Mucosa of gallbladder (tissue), 1 donor: ENCODE results near the gene HK2. TPM values are rescaled to one million over a fixed set of nuclear protein-coding genes. Genes with fewer than 3 reads are reported as not detected.

ENCODE experiments used
- DNase-seq: peaks from one replicate; pipeline ENCODE4 v3.0.0-alpha.2; 2020; ENCODE audit warnings: low spot score
- total RNA-seq: library from RNA; stranded (reverse); gene quantifications from one replicate; pipeline ENCODE4 v1.2.1, GENCODE V29; 2021
- donor health status: DM: no; HTN: no; CAD: no.

HK2 gene
- total RNA-seq, 1 donor from 2014 or later: 23.7 TPM

DNA sequence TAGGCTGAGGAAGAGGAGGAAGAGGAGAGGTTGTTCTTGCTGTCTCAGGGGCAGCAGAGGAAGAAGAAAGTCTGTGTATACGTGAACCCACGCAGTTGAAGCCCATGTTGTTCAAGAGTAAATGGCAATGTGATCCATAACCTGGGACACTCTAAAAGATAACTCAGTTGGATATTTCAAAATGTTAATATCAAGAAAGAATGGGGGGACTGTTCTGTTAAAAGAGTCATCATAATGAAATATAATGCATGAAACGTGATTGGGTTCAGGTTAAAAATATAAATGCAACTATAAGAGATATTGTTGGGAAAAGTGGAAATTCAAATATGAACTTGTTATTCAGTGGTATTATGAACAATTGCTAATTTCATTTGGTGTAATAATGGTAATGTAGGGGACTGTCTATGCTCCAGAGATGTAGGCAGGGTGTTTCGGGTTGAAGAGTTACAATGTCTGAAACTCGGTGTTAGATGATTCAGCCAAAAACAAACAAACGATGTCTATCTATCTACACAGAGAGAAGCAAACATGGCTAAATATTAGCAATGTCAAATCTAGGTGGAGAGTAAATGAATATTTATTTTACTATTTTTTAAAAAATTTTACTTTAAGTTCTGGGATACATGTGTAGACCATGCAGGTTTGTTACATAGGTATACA lies 103.4 kb downstream of the HK2 start:
- no peak for DNase-seq

GRCh38 chr2:74938264-74938663 lies 104.3 kb downstream of the HK2 start:
- no peak for DNase-seq

DNA sequence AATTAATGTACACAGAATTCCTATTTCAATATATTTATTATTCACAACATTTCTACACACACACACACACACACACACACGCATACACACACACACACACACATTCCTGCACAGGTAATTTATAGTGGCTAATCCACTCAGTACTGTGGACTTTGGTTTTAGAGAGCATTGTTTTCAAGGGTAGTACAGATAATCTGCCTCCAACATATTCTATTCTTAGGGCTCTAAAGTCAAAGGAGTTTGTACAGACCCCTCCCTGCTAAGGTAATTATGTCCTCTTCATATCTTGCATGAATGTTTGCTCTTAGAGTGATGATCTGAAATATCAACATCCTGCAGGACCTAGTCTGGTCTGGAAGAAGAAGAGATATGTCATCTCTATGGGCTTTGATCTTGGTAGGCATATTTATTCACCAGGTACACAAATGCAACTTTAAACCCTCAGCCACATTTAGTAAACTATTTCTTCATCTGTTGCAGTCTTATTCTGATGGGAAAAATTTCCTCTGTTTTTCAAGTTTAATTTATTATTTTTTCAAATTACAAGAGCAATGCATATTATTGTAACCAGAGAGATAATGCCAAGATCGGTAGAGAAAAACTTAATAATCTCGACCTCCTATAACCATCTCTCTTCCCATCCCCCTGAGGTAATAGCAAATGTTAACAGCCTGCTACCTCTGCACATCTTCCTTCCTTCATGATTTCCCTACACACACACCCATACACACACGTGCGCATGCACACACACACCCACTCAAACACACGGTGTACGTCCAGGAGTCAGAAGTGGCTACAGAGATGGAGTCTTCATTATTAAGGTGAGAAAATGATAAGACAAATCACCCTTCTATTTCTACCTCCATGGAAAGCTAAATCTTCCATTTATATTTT lies 106.2 kb downstream of the HK2 start:
- no peak for DNase-seq

DNA sequence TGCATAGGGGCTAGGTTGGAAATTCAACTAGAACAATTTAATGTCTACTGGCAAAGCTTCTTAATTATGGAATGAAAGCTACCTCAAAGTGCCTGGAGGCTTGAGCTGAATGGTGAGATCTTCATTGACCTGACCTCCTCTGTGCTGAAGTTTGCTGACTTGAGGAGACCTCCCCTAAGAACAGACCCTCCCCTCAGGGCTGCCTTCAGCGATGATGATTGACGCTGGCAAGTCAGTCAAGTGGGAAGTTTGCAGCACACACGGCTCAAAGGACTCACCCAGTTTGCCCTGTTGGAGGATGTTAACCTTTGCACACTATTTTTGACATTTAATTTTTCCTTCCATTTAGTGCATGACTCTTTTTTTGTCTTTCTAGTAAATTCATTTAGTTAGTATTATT lies 107.4 kb downstream of the HK2 start:
- no peak for DNase-seq

- DNase-seq: no peak
These were observed 108.3 kb downstream of the HK2 start for GRCh38 chr2:74942263-74942662.

Other genes starting within 250 kb of the HK2 start
- 2.0 TPM for gene M1AP, start 185.8 kb upstream of the HK2 start, total RNA-seq
- 12.5 TPM for gene SEMA4F, start 179.9 kb upstream of the HK2 start, total RNA-seq
- 41.9 TPM for gene POLE4, start 124.5 kb downstream of the HK2 start, total RNA-seq